Measurements from ENCODE around the gene RNU5B-1.
A peak's percentile ranks its signal among the peaks of the same experiment; 100 is the strongest.

The RNU5B-1 gene

DNA sequence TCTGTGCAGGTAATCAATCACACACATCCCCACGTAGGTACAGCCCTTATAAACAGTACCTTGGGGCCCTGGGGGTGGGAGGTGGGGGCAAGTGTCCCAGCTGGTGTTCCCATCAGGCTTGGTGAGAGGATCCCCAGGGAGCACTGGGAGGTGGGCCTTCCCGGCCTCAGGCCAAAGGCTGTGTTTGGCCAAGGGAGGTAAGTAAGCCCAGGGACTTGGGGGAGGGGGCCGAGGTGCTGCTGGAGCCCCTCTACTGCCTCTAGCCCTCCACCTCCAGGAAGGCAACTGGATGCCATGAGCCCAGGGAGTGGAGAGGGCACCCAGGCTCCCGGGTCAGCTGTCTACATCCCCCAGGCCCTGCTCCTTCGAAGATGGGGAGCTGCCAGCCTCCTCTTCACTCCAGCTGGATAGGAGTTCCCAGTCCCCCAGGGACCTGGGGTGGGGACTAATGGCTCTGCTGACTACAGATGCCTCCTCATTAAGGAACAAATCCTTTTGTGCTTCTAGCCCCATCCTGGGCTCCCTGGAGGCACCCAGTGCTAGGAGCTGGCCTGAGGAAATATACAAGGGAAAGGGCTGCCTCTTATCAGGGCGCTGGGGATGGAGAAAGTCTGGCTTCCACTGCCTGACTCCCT is 33.1 kb downstream of the RNU5B-1 start:
- Histone ChIP-seq H3K79me1 (ENCODE audit: low read depth, low read length) (peaks cover 4% of the 10 kb centered on the region), H2BK12ac (ENCODE audit: low read length) (peak overlapping the region; percentile 67), H3K4ac (ENCODE audit: low read length) (no peak overlapping the region), H2AFZ (ENCODE audit: low read length) (no peak overlapping the region), H4K8ac (ENCODE audit: low read depth, low read length) (no peak overlapping the region), H3K14ac (ENCODE audit: low read length) (no peak overlapping the region), H2AK5ac (ENCODE audit: low read depth, low read length) (peak overlapping the region; percentile 90), H3K4me1 (ENCODE audit: control insufficient read depth in 2 of 2, insufficient read depth in 1 of 2, low read depth in 1 of 2, low read length in 2 of 2) (peaks cover 60 to 66% of the 10 kb centered on the region in 2 donors), H3K27me3 (ENCODE audit: control insufficient read depth in 3 of 3, insufficient read depth in 3 of 3, low read depth in 1 of 3, low read length in 3 of 3) (no peaks in the 10 kb centered on the region), H3K9me3 (replicated peaks in 1 of 2; ENCODE audit: control insufficient read depth in 2 of 2, insufficient read depth in 1 of 2, low read depth in 1 of 2, low read length in 2 of 2) (no peaks in the 10 kb centered on the region), H3K18ac (ENCODE audit: low read length) (peak overlapping the region; percentile 85), H3K27ac (replicated peaks; ENCODE audit: low read length) (no peak overlapping the region), H3K4me2 (ENCODE audit: insufficient read depth, low read length, poor library complexity, severe bottlenecking) (no peak overlapping the region), H2BK15ac (ENCODE audit: low read length) (peak overlapping the region; percentile 7), H3K4me3 (ENCODE audit: low read length in 2 of 2) (no peak overlapping the region), H3K23ac (ENCODE audit: low read depth, low read length, poor library complexity) (no peak overlapping the region), H2BK120ac (ENCODE audit: low read depth, low read length) (no peak overlapping the region), H4K91ac (ENCODE audit: low read depth, low read length, poor library complexity) (no peak overlapping the region), H2BK5ac (ENCODE audit: low read length) (no peak overlapping the region), H3K36me3 (replicated peaks in 1 of 2; ENCODE audit: control insufficient read depth in 2 of 2, insufficient read depth in 2 of 2, low read length in 2 of 2) (peaks cover 0 to 37% of the 10 kb centered on the region in 2 donors), H3K9ac (ENCODE audit: low read depth, low read length, poor library complexity) (no peak overlapping the region)
- no CpG with 5 or more reads among the region's 6 CpGs for whole genome bisulfite sequencing, 2 donors (ENCODE audit: extremely low coverage in 2 of 2, insufficient read length in 2 of 2, insufficient replicate concordance in 1 of 2)
- no peak for DNase-seq (ENCODE audit: low spot score)

DNA sequence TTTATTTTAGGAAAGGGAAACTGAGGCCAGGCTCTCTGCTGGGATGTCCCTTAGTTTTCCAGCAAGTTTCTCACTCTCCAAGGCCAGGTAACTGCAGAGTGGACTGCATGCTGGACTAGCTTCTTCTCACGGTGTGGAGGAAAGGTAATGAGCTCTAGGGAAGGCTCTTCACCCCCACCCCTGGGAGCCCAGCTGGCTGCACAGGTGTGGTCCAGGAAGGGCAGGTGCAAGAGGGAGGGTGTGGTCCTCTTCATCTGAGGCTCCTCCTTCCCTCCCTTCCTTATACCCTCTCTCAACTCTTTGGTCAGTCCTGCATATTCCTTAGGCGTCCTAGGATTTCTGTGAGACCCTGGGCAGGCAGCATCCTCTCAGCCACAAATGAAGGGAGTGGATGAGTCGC is 33.9 kb downstream of the RNU5B-1 start:
- WGBS, 2 donors (ENCODE audit: extremely low coverage in 2 of 2, insufficient read length in 2 of 2, insufficient replicate concordance in 1 of 2), result no CpG with 5 or more reads among the region's 3 CpGs

DNA sequence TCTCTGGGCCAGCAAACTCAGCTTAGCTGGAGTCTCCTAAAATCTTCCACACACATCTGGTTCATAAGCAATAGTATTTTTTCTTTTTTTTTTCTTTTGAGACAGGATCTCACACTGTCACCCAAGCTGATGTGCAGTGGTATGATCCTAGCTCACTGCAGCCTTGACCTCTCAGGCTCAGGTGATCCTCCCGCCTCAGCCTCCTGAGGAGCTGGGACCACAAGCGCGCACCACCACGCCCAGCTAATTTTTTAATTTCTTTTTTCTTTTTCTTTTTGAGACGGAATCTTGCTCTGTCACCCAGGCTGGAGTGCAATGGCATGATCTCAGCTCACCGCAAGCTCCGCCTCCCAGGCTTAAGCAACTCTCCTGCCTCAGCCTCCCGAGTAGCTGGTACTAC is 34.3 kb downstream of the RNU5B-1 start:
- H3K4me1 ChIP-seq (ENCODE audit: control insufficient read depth in 2 of 2, insufficient read depth in 1 of 2, low read depth in 1 of 2, low read length in 2 of 2), result peaks cover 52 to 53% of the 10 kb centered on the region in 2 donors
- no peak overlapping the region for H2BK12ac ChIP-seq (ENCODE audit: low read length)
- no CpG with 5 or more reads among the region's 8 CpGs for WGBS, 2 donors (ENCODE audit: extremely low coverage in 2 of 2, insufficient read length in 2 of 2, insufficient replicate concordance in 1 of 2)
- no peak overlapping the region for H4K8ac ChIP-seq (ENCODE audit: low read depth, low read length)
- no peak overlapping the region for H2AFZ ChIP-seq (ENCODE audit: low read length)
- DNase-seq (ENCODE audit: low spot score), result no peak
- H2BK120ac ChIP-seq (ENCODE audit: low read depth, low read length), result no peak overlapping the region
- no peak overlapping the region for H3K4ac ChIP-seq (ENCODE audit: low read length)
- H3K4me2 ChIP-seq (ENCODE audit: insufficient read depth, low read length, poor library complexity, severe bottlenecking), result no peak overlapping the region
- H3K4me3 ChIP-seq (ENCODE audit: low read length in 2 of 2), result no peak overlapping the region
- no peak overlapping the region for H3K23ac ChIP-seq (ENCODE audit: low read depth, low read length, poor library complexity)
- H3K18ac ChIP-seq (ENCODE audit: low read length), result no peak overlapping the region
- no peaks in the 10 kb centered on the region for H3K27me3 ChIP-seq (ENCODE audit: control insufficient read depth in 3 of 3, insufficient read depth in 3 of 3, low read depth in 1 of 3, low read length in 3 of 3)
- peaks cover 4% of the 10 kb centered on the region for H3K79me1 ChIP-seq (ENCODE audit: low read depth, low read length)
- peak overlapping the region; percentile 13 for H2AK5ac ChIP-seq (ENCODE audit: low read depth, low read length)
- peaks cover 0 to 28% of the 10 kb centered on the region in 2 donors for H3K36me3 ChIP-seq (replicated peaks in 1 of 2; ENCODE audit: control insufficient read depth in 2 of 2, insufficient read depth in 2 of 2, low read length in 2 of 2)
- H2BK15ac ChIP-seq (ENCODE audit: low read length), result no peak overlapping the region
- no peak overlapping the region for H3K27ac ChIP-seq (replicated peaks; ENCODE audit: low read length)
- no peak overlapping the region for H3K14ac ChIP-seq (ENCODE audit: low read length)
- no peak overlapping the region for H3K9ac ChIP-seq (ENCODE audit: low read depth, low read length, poor library complexity)
- no peak overlapping the region for H4K91ac ChIP-seq (ENCODE audit: low read depth, low read length, poor library complexity)
- no peak overlapping the region for H2BK5ac ChIP-seq (ENCODE audit: low read length)
- H3K9me3 ChIP-seq (replicated peaks in 1 of 2; ENCODE audit: control insufficient read depth in 2 of 2, insufficient read depth in 1 of 2, low read depth in 1 of 2, low read length in 2 of 2), result no peaks in the 10 kb centered on the region

More for the DNA sequence above, 33.9 kb downstream of the RNU5B-1 start:
- Histone ChIP-seq H2AK5ac (ENCODE audit: low read depth, low read length) (peak overlapping the region; percentile 13), H3K4me2 (ENCODE audit: insufficient read depth, low read length, poor library complexity, severe bottlenecking) (no peak overlapping the region), H3K18ac (ENCODE audit: low read length) (peak overlapping the region; percentile 68), H3K79me1 (ENCODE audit: low read depth, low read length) (peaks cover 4% of the 10 kb centered on the region), H3K4me1 (ENCODE audit: control insufficient read depth in 2 of 2, insufficient read depth in 1 of 2, low read depth in 1 of 2, low read length in 2 of 2) (peaks cover 57 to 58% of the 10 kb centered on the region in 2 donors), H4K8ac (ENCODE audit: low read depth, low read length) (no peak overlapping the region), H3K36me3 (replicated peaks in 1 of 2; ENCODE audit: control insufficient read depth in 2 of 2, insufficient read depth in 2 of 2, low read length in 2 of 2) (peaks cover 0 to 33% of the 10 kb centered on the region in 2 donors), H4K91ac (ENCODE audit: low read depth, low read length, poor library complexity) (no peak overlapping the region), H3K27ac (replicated peaks; ENCODE audit: low read length) (no peak overlapping the region), H3K14ac (ENCODE audit: low read length) (no peak overlapping the region), H3K9me3 (replicated peaks in 1 of 2; ENCODE audit: control insufficient read depth in 2 of 2, insufficient read depth in 1 of 2, low read depth in 1 of 2, low read length in 2 of 2) (no peaks in the 10 kb centered on the region), H3K23ac (ENCODE audit: low read depth, low read length, poor library complexity) (no peak overlapping the region), H2BK12ac (ENCODE audit: low read length) (no peak overlapping the region), H2BK5ac (ENCODE audit: low read length) (no peak overlapping the region), H2AFZ (ENCODE audit: low read length) (no peak overlapping the region), H3K27me3 (ENCODE audit: control insufficient read depth in 3 of 3, insufficient read depth in 3 of 3, low read depth in 1 of 3, low read length in 3 of 3) (no peaks in the 10 kb centered on the region), H3K9ac (ENCODE audit: low read depth, low read length, poor library complexity) (no peak overlapping the region), H3K4me3 (ENCODE audit: low read length in 2 of 2) (no peak overlapping the region), H2BK15ac (ENCODE audit: low read length) (no peak overlapping the region), H2BK120ac (ENCODE audit: low read depth, low read length) (no peak overlapping the region), H3K4ac (ENCODE audit: low read length) (no peak overlapping the region)
- DNase-seq (ENCODE audit: low spot score), result no peak

DNA sequence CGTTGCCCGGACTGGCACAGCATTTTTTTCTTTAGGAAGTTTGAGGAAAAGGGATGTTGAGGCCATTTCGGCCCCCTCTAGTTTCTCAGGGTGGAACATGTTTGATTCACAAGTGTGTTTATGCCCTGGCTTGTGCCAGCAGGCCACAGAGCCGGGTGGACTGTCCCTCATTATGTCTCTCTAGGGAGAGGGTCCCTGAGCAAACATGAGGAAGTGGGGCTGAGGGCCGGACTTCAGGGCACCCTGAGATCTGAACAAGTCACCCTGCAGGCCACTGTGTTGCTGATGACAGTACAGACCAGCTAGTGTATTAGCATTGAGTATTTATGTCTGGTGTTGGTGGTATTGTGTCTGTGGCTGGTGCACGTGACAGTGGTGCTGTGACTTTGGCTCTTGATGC is 34.9 kb downstream of the RNU5B-1 start:
- Histone ChIP-seq H2BK5ac (ENCODE audit: low read length) (no peak overlapping the region), H2AK5ac (ENCODE audit: low read depth, low read length) (peak overlapping the region; percentile 0), H2AFZ (ENCODE audit: low read length) (no peak overlapping the region), H3K79me1 (ENCODE audit: low read depth, low read length) (peaks cover 4% of the 10 kb centered on the region), H3K4me2 (ENCODE audit: insufficient read depth, low read length, poor library complexity, severe bottlenecking) (no peak overlapping the region), H3K4me3 (ENCODE audit: low read length in 2 of 2) (no peak overlapping the region), H4K91ac (ENCODE audit: low read depth, low read length, poor library complexity) (no peak overlapping the region), H3K27me3 (ENCODE audit: control insufficient read depth in 3 of 3, insufficient read depth in 3 of 3, low read depth in 1 of 3, low read length in 3 of 3) (no peaks in the 10 kb centered on the region), H3K9ac (ENCODE audit: low read depth, low read length, poor library complexity) (no peak overlapping the region), H3K9me3 (replicated peaks in 1 of 2; ENCODE audit: control insufficient read depth in 2 of 2, insufficient read depth in 1 of 2, low read depth in 1 of 2, low read length in 2 of 2) (no peaks in the 10 kb centered on the region), H3K36me3 (replicated peaks in 1 of 2; ENCODE audit: control insufficient read depth in 2 of 2, insufficient read depth in 2 of 2, low read length in 2 of 2) (peaks cover 0 to 26% of the 10 kb centered on the region in 2 donors), H3K18ac (ENCODE audit: low read length) (no peak overlapping the region), H2BK12ac (ENCODE audit: low read length) (no peak overlapping the region), H2BK120ac (ENCODE audit: low read depth, low read length) (no peak overlapping the region), H3K27ac (replicated peaks; ENCODE audit: low read length) (no peak overlapping the region), H3K23ac (ENCODE audit: low read depth, low read length, poor library complexity) (no peak overlapping the region), H3K14ac (ENCODE audit: low read length) (no peak overlapping the region), H3K4me1 (ENCODE audit: control insufficient read depth in 2 of 2, insufficient read depth in 1 of 2, low read depth in 1 of 2, low read length in 2 of 2) (peaks cover 46 to 47% of the 10 kb centered on the region in 2 donors), H4K8ac (ENCODE audit: low read depth, low read length) (no peak overlapping the region), H2BK15ac (ENCODE audit: low read length) (peak overlapping the region; percentile 7), H3K4ac (ENCODE audit: low read length) (no peak overlapping the region)
- no CpG with 5 or more reads among the region's 6 CpGs for WGBS, 2 donors (ENCODE audit: extremely low coverage in 2 of 2, insufficient read length in 2 of 2, insufficient replicate concordance in 1 of 2)
- DNase-seq (ENCODE audit: low spot score), result no peak
